HFFc6 (cell line): ENCODE data around the gene MAPK7. TPM values are rescaled to one million over a fixed set of nuclear protein-coding genes. Genes with fewer than 3 reads are reported as not detected.

Source experiments
- DNase-seq: peaks from one replicate; pipeline ENCODE4 v3.0.0-alpha.2; 2018
- H3K27ac Mint-ChIP-seq: 2 replicates; pipeline ENCODE4 v1.8.0; 2020; ENCODE audit warnings: mild to moderate bottlenecking, mixed read lengths
- H3K27me3 Mint-ChIP-seq: 2 replicates; pipeline ENCODE4 v1.8.0; 2021; ENCODE audit warnings: mild to moderate bottlenecking, moderate library complexity, mixed read lengths; ENCODE audit not compliant: insufficient read depth
- H3K36me3 Mint-ChIP-seq: 2 replicates; pipeline ENCODE4 v1.8.0; 2021; ENCODE audit warnings: low read depth, mixed read lengths
- H3K4me1 Mint-ChIP-seq: 2 replicates; pipeline ENCODE4 v1.8.0; 2020; ENCODE audit warnings: low read depth, mixed read lengths
- H3K4me3 Mint-ChIP-seq: 2 replicates; pipeline ENCODE4 v1.8.0; 2020; ENCODE audit warnings: mild to moderate bottlenecking, moderate library complexity, mixed read lengths
- H3K9me3 Mint-ChIP-seq: 2 replicates; pipeline ENCODE4 v1.8.0; 2020; ENCODE audit warnings: mild to moderate bottlenecking, mixed read lengths
- total RNA-seq, 6 experiments: library from RNA; stranded (reverse); fragmentation: NEBNext Ultra II Directional; extraction: Animal tissue kit (Norgen Biotek cat#: 25700); gene quantifications; 2 replicates in 1 of 6; 3 replicates in 5 of 6; pipeline ENCODE4 v1.2.3, GENCODE V29; 2021
- TF ChIP-seq, protein P1 (sequence below): fragments of 200-600 bp; sonication (generic); IDR thresholded peaks from 2 replicates; pipeline ENCODE4 v1.5.0; 2021; ENCODE audit warnings: antibody characterized with exemption, mild to moderate bottlenecking

MAPK7 gene
- total RNA-seq, 6 experiments from 2014 or later: 18.5 to 27.1 (median 23.9) TPM

DNA sequence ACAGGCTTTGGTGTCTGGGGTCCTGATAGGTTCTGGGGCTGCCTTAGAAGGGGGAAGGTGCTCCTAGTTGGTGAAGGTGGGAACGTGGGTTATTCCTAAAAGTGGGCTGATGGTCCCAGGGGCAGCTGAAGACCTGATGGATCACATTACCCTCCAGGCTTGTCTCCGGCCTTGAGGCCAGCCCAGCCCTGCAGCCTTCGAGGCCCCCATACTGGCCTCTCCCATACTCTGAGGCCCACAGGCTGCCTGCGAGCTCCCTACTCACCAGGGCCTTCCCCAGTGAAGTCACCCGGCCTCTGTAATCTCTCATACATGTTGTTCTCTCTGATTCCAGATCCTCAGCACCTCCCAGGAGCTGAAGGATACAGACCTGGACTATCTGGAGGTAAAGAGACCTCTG is 35.5 kb downstream of the MAPK7 start:
- Mint-ChIP-seq H3K27ac (no peak overlapping the region), H3K9me3 (no peaks in the 10 kb centered on the region), H3K27me3 (no peaks in the 10 kb centered on the region; the same call in 1 of the 2 replicates), H3K4me3 (no peak overlapping the region), H3K36me3 (no peaks in the 10 kb centered on the region), H3K4me1 (peaks cover 42% of the 10 kb centered on the region)
- no peak for DNase-seq
- TF ChIP-seq, protein P1, sequence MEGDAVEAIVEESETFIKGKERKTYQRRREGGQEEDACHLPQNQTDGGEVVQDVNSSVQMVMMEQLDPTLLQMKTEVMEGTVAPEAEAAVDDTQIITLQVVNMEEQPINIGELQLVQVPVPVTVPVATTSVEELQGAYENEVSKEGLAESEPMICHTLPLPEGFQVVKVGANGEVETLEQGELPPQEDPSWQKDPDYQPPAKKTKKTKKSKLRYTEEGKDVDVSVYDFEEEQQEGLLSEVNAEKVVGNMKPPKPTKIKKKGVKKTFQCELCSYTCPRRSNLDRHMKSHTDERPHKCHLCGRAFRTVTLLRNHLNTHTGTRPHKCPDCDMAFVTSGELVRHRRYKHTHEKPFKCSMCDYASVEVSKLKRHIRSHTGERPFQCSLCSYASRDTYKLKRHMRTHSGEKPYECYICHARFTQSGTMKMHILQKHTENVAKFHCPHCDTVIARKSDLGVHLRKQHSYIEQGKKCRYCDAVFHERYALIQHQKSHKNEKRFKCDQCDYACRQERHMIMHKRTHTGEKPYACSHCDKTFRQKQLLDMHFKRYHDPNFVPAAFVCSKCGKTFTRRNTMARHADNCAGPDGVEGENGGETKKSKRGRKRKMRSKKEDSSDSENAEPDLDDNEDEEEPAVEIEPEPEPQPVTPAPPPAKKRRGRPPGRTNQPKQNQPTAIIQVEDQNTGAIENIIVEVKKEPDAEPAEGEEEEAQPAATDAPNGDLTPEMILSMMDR: no peak

- Mint-ChIP-seq H3K27me3 (no peaks in the 10 kb centered on the region; the same call in 1 of the 2 replicates), H3K9me3 (no peaks in the 10 kb centered on the region), H3K36me3 (no peaks in the 10 kb centered on the region)
Measured at GRCh38 chr17:19414396-19415280, 36.3 kb downstream of the MAPK7 start.

GRCh38 chr17:19415311-19415710 is 37.0 kb downstream of the MAPK7 start:
- Mint-ChIP-seq H3K4me3 (no peak overlapping the region), H3K27ac (no peak overlapping the region), H3K4me1 (peaks cover 35% of the 10 kb centered on the region), H3K36me3 (no peaks in the 10 kb centered on the region), H3K9me3 (no peaks in the 10 kb centered on the region), H3K27me3 (no peaks in the 10 kb centered on the region; the same call in 1 of the 2 replicates)
- TF ChIP-seq, protein P1: no peak
- DNase-seq: no peak

More at GRCh38 chr17:19414396-19415280, 36.3 kb downstream of the MAPK7 start:
- no peak overlapping the region for H3K4me3 Mint-ChIP-seq
- TF ChIP-seq, protein P1: no peak
- DNase-seq: no peak
- peaks cover 42% of the 10 kb centered on the region for H3K4me1 Mint-ChIP-seq
- H3K27ac Mint-ChIP-seq: no peak overlapping the region

- no peak for DNase-seq
- Mint-ChIP-seq H3K27ac (no peak overlapping the region), H3K9me3 (no peaks in the 10 kb centered on the region), H3K4me1 (peaks cover 27% of the 10 kb centered on the region), H3K4me3 (no peak overlapping the region), H3K36me3 (no peaks in the 10 kb centered on the region), H3K27me3 (no peaks in the 10 kb centered on the region; the same call in 1 of the 2 replicates)
- TF ChIP-seq, protein P1: no peak
Measured at GRCh38 chr17:19415806-19416775, 37.8 kb downstream of the MAPK7 start.

DNA sequence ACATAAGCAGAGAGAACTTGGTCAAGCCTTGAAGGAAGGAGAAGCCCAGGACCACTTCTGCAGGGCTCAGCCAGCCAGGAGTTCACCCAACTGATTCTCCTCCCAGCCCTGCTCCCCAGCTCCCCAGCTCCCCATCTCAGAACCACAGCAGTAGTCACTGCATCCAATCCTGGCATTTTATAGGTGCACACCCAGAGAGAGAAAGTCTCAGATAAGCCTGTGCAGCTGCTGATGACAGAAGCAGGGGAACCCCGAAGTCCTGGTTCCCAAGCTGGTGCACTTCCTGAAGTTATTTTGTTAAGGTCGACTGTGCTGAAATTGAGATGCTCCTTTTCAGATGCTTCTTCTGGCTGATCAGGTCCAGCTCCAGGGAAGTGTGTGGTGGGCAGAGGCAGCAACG is 39.3 kb downstream of the MAPK7 start:
- no peak for DNase-seq
- no peaks in the 10 kb centered on the region for H3K36me3 Mint-ChIP-seq
- no peaks in the 10 kb centered on the region for H3K9me3 Mint-ChIP-seq
- H3K4me1 Mint-ChIP-seq: peaks cover 25% of the 10 kb centered on the region
- no peaks in the 10 kb centered on the region; the same call in 1 of the 2 replicates for H3K27me3 Mint-ChIP-seq
- peak overlapping the region; percentile 69 for H3K27ac Mint-ChIP-seq
- no peak overlapping the region for H3K4me3 Mint-ChIP-seq
- TF ChIP-seq, protein P1: no peak
